Measurements from ENCODE around the gene RABGAP1L.
"Not testable (repeated sequence)": the region's sequence is repeated elsewhere in the genome, so short reads cannot be mapped to it uniquely, and the experiment has no call there.

The RABGAP1L gene

DNA sequence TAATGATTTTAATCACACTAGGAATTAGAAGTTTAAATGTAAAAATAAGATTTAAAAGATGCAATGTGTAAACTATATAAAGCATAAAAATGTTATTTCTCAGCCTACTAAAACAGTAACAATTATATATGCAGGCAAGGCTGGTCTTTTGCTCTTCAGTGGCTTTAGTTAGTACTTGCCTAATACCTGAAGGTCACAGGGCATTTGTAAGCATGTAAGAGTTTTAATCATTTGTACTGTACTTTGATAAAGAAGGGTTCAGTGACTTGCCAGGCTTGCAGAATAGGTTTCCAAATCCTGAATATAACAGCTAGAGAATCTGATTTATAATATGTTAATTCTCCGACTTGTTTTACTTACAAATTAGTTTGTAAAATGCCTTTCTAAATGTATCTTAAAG, 545.0 kb downstream of the RABGAP1L start:
- no peak for DNase-seq (ENCODE audit: low spot score)
- TF ChIP-seq, protein P1, sequence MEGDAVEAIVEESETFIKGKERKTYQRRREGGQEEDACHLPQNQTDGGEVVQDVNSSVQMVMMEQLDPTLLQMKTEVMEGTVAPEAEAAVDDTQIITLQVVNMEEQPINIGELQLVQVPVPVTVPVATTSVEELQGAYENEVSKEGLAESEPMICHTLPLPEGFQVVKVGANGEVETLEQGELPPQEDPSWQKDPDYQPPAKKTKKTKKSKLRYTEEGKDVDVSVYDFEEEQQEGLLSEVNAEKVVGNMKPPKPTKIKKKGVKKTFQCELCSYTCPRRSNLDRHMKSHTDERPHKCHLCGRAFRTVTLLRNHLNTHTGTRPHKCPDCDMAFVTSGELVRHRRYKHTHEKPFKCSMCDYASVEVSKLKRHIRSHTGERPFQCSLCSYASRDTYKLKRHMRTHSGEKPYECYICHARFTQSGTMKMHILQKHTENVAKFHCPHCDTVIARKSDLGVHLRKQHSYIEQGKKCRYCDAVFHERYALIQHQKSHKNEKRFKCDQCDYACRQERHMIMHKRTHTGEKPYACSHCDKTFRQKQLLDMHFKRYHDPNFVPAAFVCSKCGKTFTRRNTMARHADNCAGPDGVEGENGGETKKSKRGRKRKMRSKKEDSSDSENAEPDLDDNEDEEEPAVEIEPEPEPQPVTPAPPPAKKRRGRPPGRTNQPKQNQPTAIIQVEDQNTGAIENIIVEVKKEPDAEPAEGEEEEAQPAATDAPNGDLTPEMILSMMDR (conservative IDR thresholded peaks at IDR 0.05; ENCODE audit: low read depth) = no peak
- CTCF ChIA-PET = no interaction called here
- POLR2A ChIA-PET (ENCODE audit: low non-redundant PET) = no interaction called here
- H3K27ac ChIP-seq = no peak overlapping the region

DNA sequence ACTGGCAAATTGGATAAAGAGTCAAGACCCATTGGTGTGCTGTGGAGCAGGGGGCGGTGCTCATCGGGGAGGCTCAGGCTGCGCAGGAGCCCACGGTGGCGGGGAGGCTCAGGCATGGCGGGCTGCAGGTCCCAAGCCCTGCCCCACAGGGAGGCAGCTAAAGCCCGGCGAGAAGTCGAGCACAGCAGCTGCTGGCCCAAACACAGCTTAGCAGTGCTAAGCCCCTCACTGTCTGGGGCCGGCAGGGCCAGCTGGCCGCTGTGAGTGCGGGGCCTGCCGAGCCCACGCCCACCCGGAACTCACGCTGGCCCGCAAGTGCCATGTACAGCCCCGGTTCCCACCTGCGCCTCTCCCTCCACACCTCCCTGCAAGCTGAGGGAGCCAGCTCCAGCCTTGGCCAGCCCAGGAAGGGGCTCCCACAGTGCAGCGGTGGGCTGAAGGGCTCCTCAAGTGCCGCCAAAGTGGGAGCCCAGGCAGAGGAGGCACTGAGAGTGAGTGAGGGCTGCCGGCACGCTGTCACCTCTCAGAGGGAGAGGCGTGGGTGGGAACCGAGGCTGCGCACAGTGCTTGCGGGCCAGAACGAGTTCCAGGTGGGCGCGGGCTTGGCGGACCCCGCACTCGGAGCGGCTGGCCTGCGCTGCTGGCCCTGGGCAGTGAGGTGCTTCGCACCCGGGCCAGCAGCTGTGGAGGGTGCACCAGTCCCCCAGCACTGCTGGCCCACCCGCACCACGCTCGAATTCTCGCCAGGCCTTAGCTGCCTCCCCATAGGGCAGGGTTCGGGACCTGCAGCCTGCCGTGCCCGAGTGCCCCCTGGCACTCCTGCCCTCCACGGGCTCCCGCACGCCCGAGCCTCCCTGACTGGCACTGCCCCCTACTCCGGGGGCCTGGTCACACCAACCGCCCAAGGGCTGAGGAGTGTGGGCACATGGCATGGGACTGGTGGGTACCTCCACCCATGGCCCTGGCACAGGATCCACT, 551.8 kb downstream of the RABGAP1L start:
- CTCF ChIA-PET = no interaction called here
- no peak overlapping the region for H3K27ac ChIP-seq
- TF ChIP-seq, protein P1 (conservative IDR thresholded peaks at IDR 0.05; ENCODE audit: low read depth) = no peak
- DNase-seq (ENCODE audit: low spot score) = no peak
- POLR2A ChIA-PET (ENCODE audit: low non-redundant PET) = no interaction called here

DNA sequence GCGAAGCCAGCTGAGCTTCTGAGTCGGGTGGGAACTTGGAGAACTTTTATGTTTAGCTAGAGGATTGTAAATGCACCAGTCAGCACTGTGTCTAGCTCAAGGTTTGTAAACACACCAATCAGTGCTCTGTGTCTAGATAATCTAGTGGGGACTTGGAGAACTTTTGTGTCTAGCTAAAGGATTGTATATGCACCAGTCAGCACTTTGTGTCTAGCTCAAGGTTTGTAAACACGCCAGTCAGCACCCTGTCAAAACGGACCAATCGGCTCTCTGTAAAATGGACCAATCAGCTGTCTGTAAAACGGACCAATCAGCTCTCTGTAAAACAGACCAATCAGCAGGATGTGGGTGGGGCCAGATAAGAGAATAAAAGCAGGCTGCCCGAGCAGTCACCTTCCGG, 552.5 kb downstream of the RABGAP1L start:
- CTCF ChIA-PET; DNase-seq (ENCODE audit: low spot score); POLR2A ChIA-PET (ENCODE audit: low non-redundant PET); H3K27ac ChIP-seq: not testable (repeated sequence)

DNA sequence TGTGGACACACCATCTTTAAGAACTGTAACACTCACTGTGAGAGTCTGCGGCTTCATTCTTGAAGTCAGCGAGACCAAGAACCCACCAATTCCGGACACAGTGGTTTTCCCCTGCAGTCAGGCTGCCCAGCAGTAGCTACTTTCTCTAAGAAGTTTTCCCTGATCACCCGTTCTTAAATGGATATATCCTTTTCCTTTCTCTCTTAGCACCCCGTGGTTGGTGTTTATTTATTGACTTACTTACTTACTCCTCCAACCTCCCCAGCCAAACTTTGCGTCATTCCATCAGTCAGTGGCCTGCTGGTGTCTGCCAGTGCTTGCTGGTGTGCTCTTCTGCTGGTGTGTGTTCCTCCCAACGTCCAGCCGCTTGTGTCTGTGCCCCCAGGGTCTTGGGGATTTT, 553.2 kb downstream of the RABGAP1L start:
- POLR2A ChIA-PET (ENCODE audit: low non-redundant PET) = no interaction called here
- no peak overlapping the region for H3K27ac ChIP-seq
- TF ChIP-seq, protein P1 (conservative IDR thresholded peaks at IDR 0.05; ENCODE audit: low read depth) = no peak
- CTCF ChIA-PET = no interaction called here
- no peak for DNase-seq (ENCODE audit: low spot score)

DNA sequence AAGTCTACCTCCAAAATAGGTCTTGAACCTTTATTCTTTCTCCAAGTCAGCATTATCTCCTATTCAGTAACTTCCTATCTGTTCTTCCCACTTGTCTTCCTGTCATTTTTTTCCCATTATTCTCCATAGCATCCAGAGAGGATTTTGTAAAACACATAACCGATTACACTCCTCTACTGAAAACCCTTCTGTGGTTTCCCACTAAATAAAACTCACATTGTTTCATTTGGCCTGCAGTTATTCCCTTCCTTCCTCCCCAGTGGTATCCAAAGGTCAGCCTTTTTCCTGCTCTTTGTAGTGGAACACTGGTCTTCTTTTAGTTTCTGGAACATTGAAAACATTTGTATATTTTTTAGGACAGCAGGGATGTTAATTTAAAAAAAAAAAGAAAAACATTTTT, 554.5 kb downstream of the RABGAP1L start:
- ChIA-PET CTCF (no interaction called here), POLR2A (ENCODE audit: low non-redundant PET) (no interaction called here)
- no peak overlapping the region for H3K27ac ChIP-seq
- TF ChIP-seq, protein P1 (conservative IDR thresholded peaks at IDR 0.05; ENCODE audit: low read depth) = no peak
- DNase-seq (ENCODE audit: low spot score) = no peak

DNA sequence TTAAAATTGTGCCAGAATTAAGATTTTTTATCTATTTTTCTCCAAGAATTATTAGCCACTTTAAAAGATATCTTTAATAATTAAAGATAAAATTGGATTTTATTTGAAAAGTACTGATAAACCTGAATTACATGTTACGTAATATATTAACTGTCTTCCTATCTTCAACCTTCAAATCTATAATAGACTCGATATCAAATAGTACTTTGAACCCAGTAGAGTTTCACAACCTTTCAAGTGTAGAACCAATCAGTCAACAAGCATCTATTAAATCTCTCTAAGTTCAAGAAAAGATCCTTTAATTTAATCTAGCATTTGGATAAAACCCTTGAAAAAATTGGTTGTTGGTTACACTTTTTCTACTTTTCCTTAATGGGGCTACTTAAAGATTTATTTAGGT, 559.9 kb downstream of the RABGAP1L start:
- ChIA-PET POLR2A (ENCODE audit: low non-redundant PET) (no interaction called here), CTCF (no interaction called here)
- TF ChIP-seq, protein P1 (conservative IDR thresholded peaks at IDR 0.05; ENCODE audit: low read depth) = no peak
- H3K27ac ChIP-seq = no peak overlapping the region
- no peak for DNase-seq (ENCODE audit: low spot score)

DNA sequence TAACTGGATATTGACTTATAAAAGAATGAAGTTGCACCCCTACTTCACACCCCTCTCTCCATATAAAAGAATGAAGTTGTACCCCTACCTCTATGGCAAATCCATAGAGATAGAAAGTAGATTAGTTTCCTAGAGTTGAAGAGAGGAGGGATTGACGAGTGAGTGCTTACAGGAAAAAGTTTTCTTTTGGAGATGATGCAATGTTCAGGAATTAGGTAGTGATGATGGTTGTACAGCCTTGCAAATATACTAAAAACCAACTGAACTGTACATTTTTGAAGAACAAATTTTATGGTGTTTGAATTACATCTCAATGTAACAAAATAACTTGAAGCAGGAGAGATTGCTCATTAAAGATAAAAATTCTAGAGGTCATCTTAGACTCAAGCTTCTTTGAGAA, 561.3 kb downstream of the RABGAP1L start:
- TF ChIP-seq, protein P1 (conservative IDR thresholded peaks at IDR 0.05; ENCODE audit: low read depth) = no peak
- no peak for DNase-seq (ENCODE audit: low spot score)
- ChIA-PET POLR2A (ENCODE audit: low non-redundant PET) (no interaction called here), CTCF (no interaction called here)
- H3K27ac ChIP-seq = no peak overlapping the region

Measured in RWPE1 (cell line).